Spinal cord (tissue), 10 donors: ENCODE results near the gene MS4A18. TPM values are rescaled to one million over a fixed set of nuclear protein-coding genes. Genes with fewer than 3 reads are reported as not detected.

Experiments
- DNase-seq, 6 donors: peaks; one replicate each; pipeline versions ENCODE4 v3.0.0 to v3.0.0-alpha.2; 2013 to 2015; ENCODE audit warnings: low spot score in 6 of 6, low read depth in 4 of 6
- H3K27ac ChIP-seq: one replicate; pipeline ENCODE4 v1.5.1; 2013; ENCODE audit warnings: low read depth, low read length, control low read depth
- H3K27me3 ChIP-seq: one replicate; pipeline ENCODE4 v1.6.1; 2013; ENCODE audit warnings: low read length; ENCODE audit not compliant: control insufficient read depth, insufficient read depth
- H3K36me3 ChIP-seq: one replicate; pipeline ENCODE4 v1.6.1; 2013; ENCODE audit warnings: low read length; ENCODE audit not compliant: control insufficient read depth, insufficient read depth
- H3K4me1 ChIP-seq: one replicate; pipeline ENCODE4 v1.6.1; 2013; ENCODE audit warnings: low read length; ENCODE audit not compliant: control insufficient read depth, insufficient read depth
- H3K4me3 ChIP-seq: one replicate; pipeline ENCODE4 v1.5.1; 2013; ENCODE audit warnings: low read depth, low read length, control low read depth
- H3K9me3 ChIP-seq: one replicate; pipeline ENCODE4 v1.6.1; 2013; ENCODE audit warnings: low read length; ENCODE audit not compliant: control insufficient read depth, insufficient read depth
- WGBS: methylation state at CpG from one replicate; pipeline ENCODE4 v1.1.5; 2013; ENCODE audit warnings: missing lambda C conversion rate; ENCODE audit not compliant: insufficient coverage; 5-methylcytosine and 5-hydroxymethylcytosine counted together
- polyA plus RNA-seq, 2 donors: library from polyadenylated mRNA; unstranded; fragments of 120-200 nt; gene quantifications; one replicate each; pipeline ENCODE4 v1.2.1, GENCODE V29; 2013; ENCODE audit not compliant: insufficient read length in 2 of 2
- total RNA-seq, 2 donors: library from RNA; depleted of rRNA in 1 of 2; stranded (reverse); fragments of 120-200 nt in 1 of 2; fragments of >200 nt in 1 of 2; gene quantifications; one replicate each; pipeline versions ENCODE4 v1.2.3 to v1.2.4, GENCODE V29; 2013 to 2014
- donor health status: healthy.

The MS4A18 gene
- total and polyA plus RNA-seq, 4 donors: not detected

DNA sequence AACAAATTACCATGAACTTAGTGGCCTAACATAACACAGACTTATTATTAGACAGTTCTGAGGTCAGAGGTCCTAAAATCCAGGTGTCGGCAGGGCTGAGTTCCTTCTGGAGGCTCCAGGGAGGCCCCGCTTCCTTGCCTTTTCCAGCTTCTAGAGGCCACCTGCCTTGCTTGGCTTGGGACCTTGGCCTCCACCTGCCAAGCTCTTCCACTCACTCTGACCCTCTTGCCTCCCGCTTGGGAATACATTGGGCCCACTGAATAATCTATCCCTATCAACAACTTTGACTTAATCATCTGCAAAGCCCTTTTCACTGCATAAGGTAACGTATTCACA lies 57.4 kb downstream of the MS4A18 start:
- no peak for DNase-seq
- H3K27me3 ChIP-seq: no peaks in the 10 kb centered on the region
- 87% methylated on average over 3 of the region's 4 CpGs for WGBS

DNA sequence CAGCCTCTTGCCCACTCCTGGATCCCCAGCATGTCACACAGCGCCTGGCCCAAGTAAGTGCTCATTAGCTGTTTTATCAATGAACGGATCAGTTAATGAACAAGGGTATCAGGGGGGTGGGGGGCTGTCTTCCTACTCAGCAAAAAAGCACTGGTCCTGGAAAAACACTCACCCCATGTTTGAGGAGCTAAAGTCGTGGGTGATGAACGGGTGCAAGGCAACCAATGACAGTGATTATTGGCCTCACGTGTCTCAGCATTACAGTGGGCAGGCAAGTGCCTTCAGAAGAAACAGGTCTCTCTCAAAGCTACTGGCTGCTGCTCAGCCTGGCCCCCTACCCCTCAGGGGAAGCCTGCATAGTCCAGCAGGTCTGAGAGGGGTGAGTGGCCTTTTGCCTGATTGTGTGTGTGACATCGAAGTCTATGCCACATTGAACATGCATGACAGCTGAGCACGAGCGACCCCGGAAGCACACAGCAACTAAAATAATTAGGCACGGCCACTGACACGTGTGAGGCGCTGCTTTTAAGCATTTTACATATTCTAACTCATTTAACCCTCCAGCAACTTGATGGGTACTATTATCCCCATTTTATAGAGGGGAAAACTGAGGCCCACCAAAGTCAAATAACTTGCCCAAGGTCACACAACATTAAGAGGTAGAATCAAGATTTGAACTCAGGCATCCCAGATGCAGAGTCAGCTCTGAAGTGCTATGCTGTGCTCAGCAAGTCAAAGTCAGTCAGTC lies 58.0 kb downstream of the MS4A18 start:
- Histone ChIP-seq H3K4me1 (peaks cover 22% of the 10 kb centered on the region), H3K36me3 (no peaks in the 10 kb centered on the region), H3K27me3 (no peaks in the 10 kb centered on the region), H3K9me3 (no peaks in the 10 kb centered on the region), H3K27ac (no peak overlapping the region), H3K4me3 (no peak overlapping the region)
- WGBS: 77% methylated on average over 6 of the region's 12 CpGs
- no peak for DNase-seq

More for the DNA sequence above, 57.4 kb downstream of the MS4A18 start:
- no peak overlapping the region for H3K4me3 ChIP-seq
- no peaks in the 10 kb centered on the region for H3K9me3 ChIP-seq
- peaks cover 20% of the 10 kb centered on the region for H3K4me1 ChIP-seq
- no peak overlapping the region for H3K27ac ChIP-seq
- H3K36me3 ChIP-seq: no peaks in the 10 kb centered on the region

DNA sequence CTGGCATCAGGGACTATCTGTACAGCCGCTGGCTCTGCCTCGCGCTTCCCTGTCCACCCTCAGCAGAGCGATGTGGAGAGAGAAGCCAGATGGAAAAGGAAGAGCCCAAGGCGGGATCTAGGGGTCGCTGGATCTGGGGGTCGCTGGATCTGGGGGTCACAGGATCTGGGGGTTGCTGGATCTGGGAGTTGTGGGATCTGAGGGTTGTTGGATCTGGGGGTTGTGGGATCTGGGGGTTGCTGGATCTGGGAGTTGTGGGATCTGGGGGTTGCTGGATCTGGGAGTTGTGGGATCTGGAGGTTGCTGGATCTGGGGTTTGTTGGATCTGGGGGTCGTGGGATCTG lies 58.6 kb downstream of the MS4A18 start:
- Histone ChIP-seq H3K36me3 (no peaks in the 10 kb centered on the region), H3K27me3 (no peaks in the 10 kb centered on the region), H3K27ac (no peak overlapping the region), H3K4me3 (no peak overlapping the region), H3K4me1 (peaks cover 22% of the 10 kb centered on the region), H3K9me3 (no peaks in the 10 kb centered on the region)
- WGBS: 96% methylated on average over 8 of the region's 8 CpGs
- DNase-seq: no peak

DNA sequence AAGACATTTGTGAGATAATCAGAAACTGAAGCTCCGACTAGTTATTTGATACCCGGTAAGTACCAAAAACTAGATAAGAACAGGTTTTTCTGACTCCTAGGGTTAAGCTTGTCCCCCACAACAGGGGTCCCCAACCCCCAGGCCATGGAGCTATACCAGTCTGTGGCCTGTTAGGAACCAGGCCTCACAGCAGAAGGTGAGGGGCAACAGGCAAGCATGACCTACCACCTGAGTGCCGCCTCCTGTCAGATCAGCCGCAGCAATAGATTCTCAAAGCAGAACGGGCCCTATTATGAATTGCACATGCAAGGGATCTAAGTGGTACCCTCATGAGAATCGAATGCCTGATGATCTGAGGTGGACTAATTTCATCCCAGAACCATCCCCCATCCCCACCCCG lies 59.4 kb downstream of the MS4A18 start:
- 93% methylated on average over 6 of the region's 7 CpGs for WGBS
- no peak for DNase-seq
- Histone ChIP-seq H3K27me3 (no peaks in the 10 kb centered on the region), H3K36me3 (no peaks in the 10 kb centered on the region), H3K27ac (no peak overlapping the region), H3K9me3 (no peaks in the 10 kb centered on the region), H3K4me3 (no peak overlapping the region), H3K4me1 (peaks cover 22% of the 10 kb centered on the region)

DNA sequence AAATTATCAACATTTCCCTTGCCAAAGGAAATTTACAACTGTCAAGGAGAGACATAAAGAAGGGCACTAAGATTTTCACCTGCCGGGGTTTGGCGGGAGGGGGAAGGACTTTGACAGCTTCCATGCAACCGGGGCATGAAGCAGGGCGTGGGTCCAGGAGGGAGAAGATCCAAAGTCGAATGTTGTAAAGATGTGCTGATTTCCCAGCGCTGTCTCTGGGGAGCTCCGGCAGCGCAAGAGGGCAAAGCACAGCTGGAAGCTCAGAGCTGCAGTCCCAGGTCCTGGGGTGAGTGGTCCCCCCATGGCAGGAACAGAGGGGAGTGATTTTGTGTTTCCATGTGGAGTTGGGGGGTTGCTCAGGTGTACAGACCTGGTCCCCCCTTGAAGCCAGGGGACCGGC lies 60.6 kb downstream of the MS4A18 start, which contains the start of gene MS4A10:
MS4A10 (plus strand) TSS at position 198 of the 400 bp plus-strand sequence. CDS start 5,003 bp downstream, outside the sequence.
- Histone ChIP-seq H3K4me1 (peaks cover 22% of the 10 kb centered on the region), H3K4me3 (no peak within 1 kb of the TSS), H3K27ac (no peak within 1 kb of the TSS), H3K36me3 (no peaks in the 10 kb centered on the region), H3K9me3 (no peaks in the 10 kb centered on the region), H3K27me3 (no peaks in the 10 kb centered on the region)
- no peak for DNase-seq
- WGBS: 66% methylated on average over 7 of the region's 9 CpGs

DNA sequence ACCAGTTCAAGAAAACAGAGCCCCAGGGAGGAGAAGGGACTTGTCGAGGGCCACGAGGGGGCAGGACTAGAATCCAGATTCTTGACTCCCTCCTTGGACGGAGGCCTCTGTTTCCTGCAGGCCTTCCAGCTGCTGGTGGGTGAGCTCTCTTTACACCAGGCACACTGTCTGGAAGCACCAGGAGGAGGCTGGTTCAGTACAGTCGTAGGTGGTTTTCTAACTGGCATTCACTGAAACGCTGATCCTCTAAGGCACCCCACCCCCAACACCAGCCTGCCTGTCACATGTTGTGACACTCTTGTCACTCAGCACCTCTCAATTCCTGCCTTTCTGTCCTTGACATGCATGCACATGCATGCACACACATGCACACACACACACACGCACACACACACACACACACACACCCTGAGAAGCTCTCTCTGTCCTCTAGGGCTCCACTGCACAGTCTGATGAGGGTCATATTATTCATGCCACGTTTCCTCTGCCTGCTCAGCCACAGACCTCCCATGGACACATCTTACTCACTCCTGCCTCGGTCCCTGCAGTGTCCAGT lies 61.4 kb downstream of the MS4A18 start:
- 38% methylated on average over 7 of the region's 8 CpGs for WGBS
- no peak overlapping the region for H3K4me3 ChIP-seq
- no peaks in the 10 kb centered on the region for H3K27me3 ChIP-seq
- peak in 2 of 6 donors; percentile 34 to 59 for DNase-seq
- no peaks in the 10 kb centered on the region for H3K9me3 ChIP-seq
- no peaks in the 10 kb centered on the region for H3K36me3 ChIP-seq
- peaks cover 22% of the 10 kb centered on the region for H3K4me1 ChIP-seq
- H3K27ac ChIP-seq: no peak overlapping the region

DNA sequence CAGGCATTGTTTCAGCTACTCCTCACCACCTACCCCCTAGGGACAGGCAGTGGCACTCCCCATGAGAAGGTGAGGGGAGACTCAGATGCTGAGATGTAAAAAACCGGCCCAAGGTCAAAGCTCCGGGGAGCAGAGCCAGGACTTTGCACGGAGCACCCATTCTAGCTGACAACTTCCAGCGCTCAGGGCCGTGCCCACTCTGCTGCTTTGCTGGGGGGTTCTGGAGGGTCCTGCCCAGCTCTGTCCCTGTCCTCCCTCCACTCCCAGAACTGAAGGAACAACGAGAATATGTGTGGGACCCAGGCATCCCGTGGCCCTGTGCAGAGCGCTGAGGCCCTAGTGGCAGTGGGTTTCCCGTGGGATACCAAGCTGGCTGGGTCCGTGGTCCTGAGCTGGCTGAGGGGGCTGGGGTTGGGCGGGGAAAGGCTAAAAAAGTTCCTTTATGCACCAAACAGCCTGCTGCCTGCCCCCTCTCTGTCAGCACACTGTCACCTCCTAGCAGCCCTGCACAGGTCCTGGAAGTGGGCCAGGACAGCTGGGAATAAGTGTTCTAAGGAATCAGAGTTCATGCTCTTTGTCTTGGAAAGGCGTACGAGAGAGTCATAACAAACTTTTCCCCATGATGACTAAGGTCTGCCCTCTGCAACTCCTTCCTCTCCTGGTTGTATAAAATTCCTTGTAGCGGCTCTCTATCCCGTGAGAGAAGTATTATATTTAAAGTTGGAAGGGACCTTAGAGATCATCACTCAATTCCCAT lies 62.5 kb downstream of the MS4A18 start:
- H3K4me1 ChIP-seq: peaks cover 22% of the 10 kb centered on the region
- H3K4me3 ChIP-seq: no peak overlapping the region
- peak in 2 of 6 donors; percentile 23 to 60 for DNase-seq
- no peak overlapping the region for H3K27ac ChIP-seq
- H3K27me3 ChIP-seq: no peaks in the 10 kb centered on the region
- H3K36me3 ChIP-seq: no peaks in the 10 kb centered on the region
- 60% methylated on average over 9 of the region's 15 CpGs for WGBS
- peaks cover 3% of the 10 kb centered on the region for H3K9me3 ChIP-seq

DNA sequence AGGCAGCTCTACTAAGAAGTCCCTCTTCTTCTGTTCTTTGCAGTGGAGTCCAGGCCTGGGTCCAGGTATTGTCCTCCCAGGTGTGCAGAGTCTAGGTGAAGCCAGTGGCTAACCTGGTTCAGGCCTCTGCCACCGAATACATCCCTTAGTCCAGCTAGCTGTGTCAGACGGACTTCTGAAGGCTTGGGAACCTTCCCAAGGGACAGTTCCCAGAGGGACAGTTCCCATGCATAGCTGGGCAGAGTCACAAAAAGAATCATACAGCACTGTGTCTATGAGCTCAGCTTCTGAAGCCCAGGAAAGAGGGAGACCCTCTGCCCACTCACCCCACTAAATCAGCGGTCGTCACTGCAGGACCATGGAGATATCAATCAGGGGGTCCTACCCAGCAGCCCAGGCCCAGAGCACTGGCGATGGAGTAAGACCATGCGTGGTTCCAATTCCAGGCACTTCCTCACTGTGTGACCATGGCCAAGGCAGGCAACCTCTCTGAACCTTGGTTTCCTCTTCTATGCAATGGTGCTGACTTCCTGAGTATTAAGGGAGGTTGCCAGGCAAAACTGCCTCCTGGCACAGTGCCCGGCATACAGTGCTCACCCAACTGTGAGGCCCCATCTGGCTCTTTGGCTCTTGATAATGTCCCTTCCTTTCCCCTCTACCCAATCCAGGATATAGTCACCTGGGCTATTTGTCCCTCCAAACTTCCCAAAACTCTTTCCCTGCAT lies 64.0 kb downstream of the MS4A18 start:
- no peaks in the 10 kb centered on the region for H3K36me3 ChIP-seq
- H3K4me3 ChIP-seq: no peak overlapping the region
- peaks cover 2% of the 10 kb centered on the region for H3K27me3 ChIP-seq
- 87% methylated on average over 5 of the region's 7 CpGs for WGBS
- DNase-seq: peak in 2 of 6 donors; percentile 35 to 51
- no peak overlapping the region for H3K27ac ChIP-seq
- peaks cover 3% of the 10 kb centered on the region for H3K9me3 ChIP-seq
- H3K4me1 ChIP-seq: peaks cover 22% of the 10 kb centered on the region

DNA sequence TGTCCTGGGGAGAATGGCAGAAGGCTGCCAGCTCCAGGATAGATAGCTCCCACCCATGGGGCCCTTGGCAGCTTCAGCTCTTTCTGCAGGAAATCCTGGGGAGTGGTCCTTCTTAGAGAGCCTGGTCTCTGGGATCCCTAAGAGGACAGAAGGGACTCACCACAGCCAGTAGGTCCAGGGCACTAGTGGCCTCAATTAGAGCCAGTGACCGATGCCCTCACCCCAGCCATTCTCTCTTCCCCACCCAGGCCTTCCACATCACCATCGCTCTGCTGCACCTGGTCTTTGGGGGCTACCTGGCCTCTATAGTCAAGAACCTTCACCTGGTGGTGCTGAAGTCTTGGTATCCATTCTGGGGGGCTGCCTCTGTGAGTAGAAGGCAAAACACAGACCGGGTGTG lies 66.2 kb downstream of the MS4A18 start:
- peaks cover 2% of the 10 kb centered on the region for H3K27me3 ChIP-seq
- peaks cover 14% of the 10 kb centered on the region for H3K4me1 ChIP-seq
- H3K4me3 ChIP-seq: no peak overlapping the region
- H3K9me3 ChIP-seq: peaks cover 3% of the 10 kb centered on the region
- WGBS: 83% methylated on average over 1 of the region's 3 CpGs
- H3K27ac ChIP-seq: no peak overlapping the region
- no peaks in the 10 kb centered on the region for H3K36me3 ChIP-seq
- no peak for DNase-seq
